Spleen (tissue), 11 donors: ENCODE data around the gene RAB35. TPM values are rescaled to one million over a fixed set of nuclear protein-coding genes. Genes with fewer than 3 reads are reported as not detected.

ENCODE experiments used
- DNase-seq: peaks from one replicate; pipeline ENCODE4 v3.0.0-alpha.2; 2020
- H3K27ac ChIP-seq, 8 donors: fragments of 200-600 bp; sonication (generic) in 7 of 8; 1 replicate in 4 of 8; 2 replicates in 4 of 8; pipeline versions ENCODE4 v1.5.0 to v1.8.0; 2016 to 2021; ENCODE audit warnings: inconsistent platforms in 4 of 8, mild to moderate bottlenecking in 4 of 8, moderate library complexity in 1 of 8
- H3K27me3 ChIP-seq, 7 donors: fragments of 200-600 bp; sonication (generic) in 6 of 7; replicated peaks in 1 of 7; 1 replicate in 4 of 7; 2 replicates in 3 of 7; pipeline versions ENCODE4 v1.5.0 to v1.8.0; 2016 to 2021; ENCODE audit warnings: inconsistent platforms in 3 of 7, mild to moderate bottlenecking in 1 of 7
- H3K36me3 ChIP-seq, 6 donors: fragments of 200-600 bp; sonication (generic) in 5 of 6; 1 replicate in 4 of 6; 2 replicates in 2 of 6; pipeline versions ENCODE4 v1.5.0 to v1.8.0; 2016 to 2021; ENCODE audit warnings: inconsistent platforms in 2 of 6
- H3K4me1 ChIP-seq, 6 donors: fragments of 200-600 bp; sonication (generic) in 5 of 6; 1 replicate in 3 of 6; 2 replicates in 3 of 6; pipeline versions ENCODE4 v1.5.0 to v1.8.0; 2016 to 2021; ENCODE audit warnings: inconsistent platforms in 3 of 6
- H3K4me3 ChIP-seq, 8 donors: fragments of 200-600 bp; sonication (generic) in 7 of 8; 1 replicate in 4 of 8; 2 replicates in 4 of 8; pipeline versions ENCODE4 v1.5.0 to v1.8.0; 2016 to 2021; ENCODE audit warnings: inconsistent platforms in 4 of 8, mild to moderate bottlenecking in 4 of 8, moderate library complexity in 2 of 8
- H3K9me3 ChIP-seq, 8 donors: fragments of 200-600 bp; sonication (generic) in 7 of 8; 1 replicate in 4 of 8; 2 replicates in 4 of 8; pipeline versions ENCODE4 v1.5.0 to v1.8.0; 2016 to 2021; ENCODE audit warnings: inconsistent platforms in 4 of 8
- POLR2A ChIP-seq, 3 donors: fragments of 450-650 bp; IDR thresholded peaks; one replicate each; pipeline ENCODE4 v1.5.1; 2017; ENCODE audit warnings: antibody characterized with exemption in 3 of 3, mild to moderate bottlenecking in 1 of 3
- POLR2AphosphoS5 ChIP-seq, 3 donors: sonication (generic); formaldehyde crosslinking; IDR thresholded peaks; one replicate each; pipeline ENCODE4 v1.5.1; 2017; ENCODE audit warnings: antibody characterized with exemption in 3 of 3
- WGBS, 5 donors: extraction: QIAGEN DNeasy Blood & Tissue Kit in 3 of 5; methylation state at CpG; one replicate each; pipeline versions ENCODE4 v1.1.5 to v1.1.7; 2013 to 2018; 5-methylcytosine and 5-hydroxymethylcytosine counted together
- intact Hi-C: fragments of 100-400 bp; cut with DNase I; formaldehyde crosslinking; loops from one replicate; pipeline ENCODE4 v1.15.0; 2023; ENCODE audit warnings: low total_unique reads
- polyA plus RNA-seq, 3 donors: library from polyadenylated mRNA; stranded (reverse); fragments of 200-250 nt; gene quantifications; one replicate each; pipeline ENCODE4 v1.2.1, GENCODE V29; 2013
- total RNA-seq, 7 donors: library from RNA; depleted of rRNA in 3 of 7; stranded (reverse); fragments of >200 nt in 3 of 7; fragmentation: NEBNext Ultra II Directional in 4 of 7; extraction: Animal tissue kit (Norgen Biotek cat#: 25700) in 4 of 7; gene quantifications; one replicate each; pipeline versions ENCODE4 v1.1.0 to v1.2.1, GENCODE V29; 2016 to 2021
- TF ChIP-seq, protein P1 (sequence below), 11 experiments: fragments of 200-600 bp in 7 of 11; fragments of 450-650 bp in 4 of 11; sonication (generic) in 4 of 11; IDR thresholded peaks in 8 of 11; conservative IDR thresholded peaks in 3 of 11; 1 replicate in 7 of 11; 2 replicates in 4 of 11; pipeline versions ENCODE4 v1.4.0 to v1.8.0; 2016 to 2021; ENCODE audit warnings: antibody characterized with exemption in 11 of 11, inconsistent platforms in 4 of 11, mild to moderate bottlenecking in 1 of 11
- donor health status: healthy with polysubstance abuse.
- donor health status: DM: no; HTN: no; CAD: no; lungs with moderate emphysema.
- donor health status: DM: no; HTN: no; CAD: no.
- donor health status: Bipolar disorder and iron deficiency.
- donor health status: healthy.
- donor health status: DM: no; HTN: no; CAD: no.
- donor health status: DM: yes; HTN: yes; CAD: no.

RAB35 gene
- total and polyA plus RNA-seq, 10 donors = 14.8 to 69.8 (median 40.1) TPM

DNA sequence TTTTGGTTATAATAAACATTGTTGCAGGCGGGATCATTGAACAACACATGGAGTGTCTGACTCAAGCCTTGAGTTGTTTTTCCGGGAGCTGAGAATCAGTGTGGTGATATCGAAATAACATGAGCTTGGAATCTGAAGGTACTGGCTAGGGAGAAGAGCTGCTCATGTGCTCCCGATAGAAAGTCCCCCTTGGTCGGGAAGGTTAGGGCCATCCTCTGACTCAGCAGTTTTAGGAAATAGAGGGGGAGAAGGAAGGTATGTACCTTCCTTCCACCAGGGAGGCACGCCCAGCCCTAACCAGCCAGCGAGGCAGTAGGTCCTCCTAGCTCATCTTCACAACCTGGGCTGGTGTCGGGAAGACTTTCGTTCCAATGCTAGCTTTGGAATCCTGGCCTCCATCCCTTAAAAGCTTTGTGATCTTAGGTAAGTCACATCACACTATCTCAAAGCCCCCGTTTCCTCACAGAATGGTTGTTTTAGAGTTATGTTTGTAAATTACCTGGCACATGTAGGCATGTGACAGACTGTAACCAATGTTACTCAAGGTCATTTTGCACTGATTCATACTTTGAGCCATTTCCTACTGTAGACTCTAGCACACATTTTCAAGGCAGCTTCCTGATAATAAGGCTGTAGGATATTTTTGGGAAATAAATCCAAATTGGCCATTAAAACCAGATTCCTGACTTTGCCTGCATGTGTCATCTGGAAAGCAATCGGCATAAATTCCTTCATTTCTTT, 1.9 kb upstream of the RAB35 start:
- peaks cover 0 to 17% (median 5%) of the 10 kb centered on the region in 6 donors for H3K36me3 ChIP-seq
- no peaks in the 10 kb centered on the region for H3K27me3 ChIP-seq
- intact Hi-C loops = no loop called here
- H3K9me3 ChIP-seq = no peaks in the 10 kb centered on the region
- 59 to 71% (median 68%) methylated on average over 11 of the region's 11 CpGs for WGBS, 5 donors
- TF ChIP-seq POLR2A (IDR thresholded peaks at IDR 0.05) = no peak
- TF ChIP-seq POLR2AphosphoS5 (IDR thresholded peaks at IDR 0.05) = peak in 1 of 3 donors; percentile 10
- DNase-seq = no peak
- peak overlapping the region; percentile 35 to 99 (median 96) for H3K27ac ChIP-seq
- H3K4me3 ChIP-seq = peak overlapping the region in 6 of 8 donors; percentile 77 to 92 (median 84)
- peaks cover 36 to 90% (median 84%) of the 10 kb centered on the region in 6 donors for H3K4me1 ChIP-seq

DNA sequence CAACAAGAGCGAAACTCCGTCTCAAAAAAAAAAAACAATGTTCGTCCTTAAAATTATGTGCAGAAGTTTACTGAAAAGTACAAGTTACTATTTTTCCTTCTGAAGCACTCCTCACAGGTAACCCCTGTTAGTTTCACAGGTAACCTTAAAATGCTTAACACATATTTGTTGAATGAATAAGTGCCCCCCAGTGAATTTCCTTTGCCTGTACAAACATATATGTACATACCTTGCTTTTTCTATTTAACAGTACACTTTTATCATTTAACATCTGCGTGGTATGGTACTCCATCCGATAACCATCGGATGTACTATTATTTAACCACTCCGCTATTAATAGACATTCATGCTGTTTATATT, 1.4 kb upstream of the RAB35 start:
- H3K4me1 ChIP-seq = peaks cover 36 to 90% (median 81%) of the 10 kb centered on the region in 6 donors
- 37 to 56% (median 54%) methylated on average over 7 of the region's 7 CpGs for WGBS, 5 donors
- intact Hi-C loops = no loop called here

DNA sequence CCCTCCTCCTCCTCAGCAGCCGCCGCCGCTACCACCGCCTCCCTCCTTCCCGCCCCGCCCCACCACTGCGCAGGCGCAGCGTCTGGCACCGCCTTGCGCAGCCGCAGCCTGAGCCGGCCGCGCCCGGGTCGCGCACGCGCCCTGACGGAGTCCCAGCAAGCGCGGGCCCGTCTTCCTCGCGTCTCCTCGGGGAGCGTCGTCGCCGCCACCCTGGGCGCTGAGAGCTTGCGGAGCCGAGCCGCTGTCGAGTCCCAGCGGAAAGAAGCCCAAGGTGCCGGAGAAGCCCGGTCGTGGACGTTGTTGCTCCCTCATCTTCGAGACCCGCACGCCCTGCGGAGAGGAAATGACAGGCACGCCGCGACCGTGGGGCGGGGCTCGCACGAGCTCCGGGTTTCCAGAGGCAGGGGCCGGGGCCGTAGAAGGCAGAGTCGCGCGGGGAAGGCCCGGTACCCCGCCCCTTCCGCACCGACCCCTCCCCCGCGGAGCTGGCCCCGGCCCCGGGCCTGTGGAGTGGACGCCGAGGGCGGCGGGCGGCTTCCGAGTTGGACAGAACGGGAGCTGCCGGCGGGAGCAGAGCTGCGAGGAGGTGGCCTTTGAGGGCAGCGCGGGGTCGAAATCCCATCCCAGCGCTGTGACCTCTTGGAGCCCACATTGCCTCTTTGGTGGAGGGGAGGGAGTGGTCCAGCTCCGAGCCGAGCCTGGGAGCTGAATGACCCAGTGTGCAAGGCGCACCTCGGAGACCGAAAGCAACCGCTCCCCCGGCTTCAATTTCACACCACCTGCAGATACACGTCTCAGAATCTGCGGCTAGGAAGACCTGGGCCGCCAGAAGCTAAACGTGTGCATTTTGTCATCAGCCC, 469 bp upstream of the RAB35 start:
- Histone ChIP-seq H3K4me3 (peak overlapping the region; percentile 60 to 92 (median 84)), H3K27me3 (no peaks in the 10 kb centered on the region), H3K36me3 (peaks cover 0 to 22% (median 5%) of the 10 kb centered on the region in 6 donors), H3K9me3 (no peaks in the 10 kb centered on the region), H3K4me1 (peaks cover 38 to 90% (median 84%) of the 10 kb centered on the region in 6 donors), H3K27ac (peak overlapping the region; percentile 96 to 99 (median 97))
- peak; percentile 99 for DNase-seq
- intact Hi-C loops = no loop called here
- TF ChIP-seq, protein P1, sequence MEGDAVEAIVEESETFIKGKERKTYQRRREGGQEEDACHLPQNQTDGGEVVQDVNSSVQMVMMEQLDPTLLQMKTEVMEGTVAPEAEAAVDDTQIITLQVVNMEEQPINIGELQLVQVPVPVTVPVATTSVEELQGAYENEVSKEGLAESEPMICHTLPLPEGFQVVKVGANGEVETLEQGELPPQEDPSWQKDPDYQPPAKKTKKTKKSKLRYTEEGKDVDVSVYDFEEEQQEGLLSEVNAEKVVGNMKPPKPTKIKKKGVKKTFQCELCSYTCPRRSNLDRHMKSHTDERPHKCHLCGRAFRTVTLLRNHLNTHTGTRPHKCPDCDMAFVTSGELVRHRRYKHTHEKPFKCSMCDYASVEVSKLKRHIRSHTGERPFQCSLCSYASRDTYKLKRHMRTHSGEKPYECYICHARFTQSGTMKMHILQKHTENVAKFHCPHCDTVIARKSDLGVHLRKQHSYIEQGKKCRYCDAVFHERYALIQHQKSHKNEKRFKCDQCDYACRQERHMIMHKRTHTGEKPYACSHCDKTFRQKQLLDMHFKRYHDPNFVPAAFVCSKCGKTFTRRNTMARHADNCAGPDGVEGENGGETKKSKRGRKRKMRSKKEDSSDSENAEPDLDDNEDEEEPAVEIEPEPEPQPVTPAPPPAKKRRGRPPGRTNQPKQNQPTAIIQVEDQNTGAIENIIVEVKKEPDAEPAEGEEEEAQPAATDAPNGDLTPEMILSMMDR (IDR thresholded peaks at IDR 0.05 in 8 of 11, conservative IDR thresholded peaks at IDR 0.05 in 3 of 11) = peak in 2 of 11 experiments; percentile 15 to 31
- TF ChIP-seq POLR2AphosphoS5 (IDR thresholded peaks at IDR 0.05) = peak; percentile 96 to 97 (median 96)
- TF ChIP-seq POLR2A (IDR thresholded peaks at IDR 0.05) = peak in 2 of 3 donors; percentile 62 to 77
- WGBS, 5 donors = 0 to 1% (median 0%) methylated on average over 39 to 91 of the region's 91 CpGs

More for the DNA sequence above, 1.4 kb upstream of the RAB35 start:
- Histone ChIP-seq H3K27ac (peak overlapping the region; percentile 96 to 99 (median 97)), H3K4me3 (peak overlapping the region; percentile 60 to 92 (median 84)), H3K9me3 (no peaks in the 10 kb centered on the region), H3K36me3 (peaks cover 0 to 22% (median 5%) of the 10 kb centered on the region in 6 donors), H3K27me3 (no peaks in the 10 kb centered on the region)
- TF ChIP-seq POLR2A (IDR thresholded peaks at IDR 0.05) (no peak), POLR2AphosphoS5 (IDR thresholded peaks at IDR 0.05) (no peak)
- TF ChIP-seq, protein P1 (IDR thresholded peaks at IDR 0.05 in 8 of 11, conservative IDR thresholded peaks at IDR 0.05 in 3 of 11) = no peak
- no peak for DNase-seq

DNA sequence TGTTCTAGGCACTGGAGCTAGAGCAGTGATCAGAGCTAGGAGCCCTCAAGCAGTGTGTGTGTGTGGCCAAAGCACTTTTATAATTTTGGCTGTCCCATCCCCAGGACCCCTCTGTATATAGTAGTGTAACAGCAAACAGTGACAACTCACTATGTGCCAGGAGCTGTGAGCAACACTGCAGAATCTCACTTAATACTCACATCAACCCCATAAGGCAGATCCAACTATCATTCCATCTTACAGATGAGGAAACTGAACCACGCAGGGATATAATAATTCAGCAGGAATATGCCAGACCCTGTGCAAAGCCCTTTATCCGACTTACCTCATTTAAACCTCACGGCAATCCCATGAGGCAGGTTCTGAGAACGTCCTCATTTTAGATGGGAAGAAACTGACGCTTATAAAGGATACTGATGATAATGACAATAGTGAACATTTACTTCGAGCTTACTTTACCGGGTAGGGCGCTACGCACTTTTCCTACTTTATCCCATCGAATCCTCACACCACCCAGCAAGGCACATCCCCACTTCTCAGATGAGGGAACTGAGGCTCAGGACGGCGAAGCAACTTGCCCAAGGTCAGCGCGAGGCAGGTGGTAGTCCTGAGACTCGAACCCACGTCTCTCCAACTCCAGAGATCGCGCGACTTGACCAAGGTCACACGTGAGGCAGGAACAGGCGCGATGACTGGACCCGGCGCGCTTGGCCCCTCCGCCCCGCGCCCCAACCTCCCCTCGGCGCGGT, 687 bp downstream of the RAB35 start:
- intact Hi-C loops = no loop called here
- Histone ChIP-seq H3K27ac (peak overlapping the region; percentile 66 to 99 (median 97)), H3K4me1 (peaks cover 50 to 90% (median 84%) of the 10 kb centered on the region in 6 donors), H3K4me3 (peak overlapping the region; percentile 60 to 92 (median 84)), H3K27me3 (no peaks in the 10 kb centered on the region), H3K36me3 (peaks cover 0 to 22% (median 5%) of the 10 kb centered on the region in 6 donors), H3K9me3 (no peaks in the 10 kb centered on the region)
- WGBS, 5 donors = 19 to 34% (median 23%) methylated on average over 19 to 31 of the region's 31 CpGs
- no peak for DNase-seq
- TF ChIP-seq POLR2A (IDR thresholded peaks at IDR 0.05) (no peak), POLR2AphosphoS5 (IDR thresholded peaks at IDR 0.05) (no peak)
- TF ChIP-seq, protein P1 (IDR thresholded peaks at IDR 0.05 in 8 of 11, conservative IDR thresholded peaks at IDR 0.05 in 3 of 11) = no peak
